A673 (cell line): ENCODE results near the gene ZFP2.

Experiments
- EZH2 ChIP-seq: fragments of 200-600 bp; sonication (generic); IDR thresholded peaks from 2 replicates; pipeline ENCODE4 v1.6.1; 2017; ENCODE audit warnings: borderline replicate concordance, low read depth, mild to moderate bottlenecking, mixed read lengths, antibody characterized with exemption, low read length; ENCODE audit not compliant: poor library complexity, severe bottlenecking
- TF ChIP-seq, protein P1 (sequence below): fragments of 300-800, 200-600 bp; sonication (generic); conservative IDR thresholded peaks from 2 replicates; pipeline ENCODE4 v1.5.1; 2017; ENCODE audit warnings: low read depth, mild to moderate bottlenecking, antibody characterized with exemption, low read length, moderate library complexity, mixed read lengths

GRCh38 chr5:178902849-178903248, 7.1 kb downstream of the ZFP2 start:
- TF ChIP-seq, protein P1, sequence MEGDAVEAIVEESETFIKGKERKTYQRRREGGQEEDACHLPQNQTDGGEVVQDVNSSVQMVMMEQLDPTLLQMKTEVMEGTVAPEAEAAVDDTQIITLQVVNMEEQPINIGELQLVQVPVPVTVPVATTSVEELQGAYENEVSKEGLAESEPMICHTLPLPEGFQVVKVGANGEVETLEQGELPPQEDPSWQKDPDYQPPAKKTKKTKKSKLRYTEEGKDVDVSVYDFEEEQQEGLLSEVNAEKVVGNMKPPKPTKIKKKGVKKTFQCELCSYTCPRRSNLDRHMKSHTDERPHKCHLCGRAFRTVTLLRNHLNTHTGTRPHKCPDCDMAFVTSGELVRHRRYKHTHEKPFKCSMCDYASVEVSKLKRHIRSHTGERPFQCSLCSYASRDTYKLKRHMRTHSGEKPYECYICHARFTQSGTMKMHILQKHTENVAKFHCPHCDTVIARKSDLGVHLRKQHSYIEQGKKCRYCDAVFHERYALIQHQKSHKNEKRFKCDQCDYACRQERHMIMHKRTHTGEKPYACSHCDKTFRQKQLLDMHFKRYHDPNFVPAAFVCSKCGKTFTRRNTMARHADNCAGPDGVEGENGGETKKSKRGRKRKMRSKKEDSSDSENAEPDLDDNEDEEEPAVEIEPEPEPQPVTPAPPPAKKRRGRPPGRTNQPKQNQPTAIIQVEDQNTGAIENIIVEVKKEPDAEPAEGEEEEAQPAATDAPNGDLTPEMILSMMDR, result no peak
- TF ChIP-seq EZH2, result no peak
